Body of pancreas (tissue), 4 donors: ENCODE data around the gene GPX3. TPM values are rescaled to one million over a fixed set of nuclear protein-coding genes. Genes with fewer than 3 reads are reported as not detected.

Experiments used
- ATAC-seq: fragments of 150-250 bp; one replicate; pipeline ENCODE4 v1.9.1; 2016
- DNase-seq, 4 donors: peaks; one replicate each; pipeline ENCODE4 v3.0.0-alpha.2; 2019
- H3K27ac ChIP-seq, 4 donors: fragments of 200-600 bp; sonication (generic); 1 replicate in 3 of 4; 2 replicates in 1 of 4; pipeline versions ENCODE4 v1.5.1 to v1.6.1; 2016 to 2019; ENCODE audit warnings: mild to moderate bottlenecking in 1 of 4, mixed read lengths in 1 of 4, moderate library complexity in 1 of 4
- H3K27me3 ChIP-seq, 2 donors: fragments of 200-600 bp; sonication (generic); one replicate each; pipeline ENCODE4 v1.6.0; 2016; ENCODE audit warnings: mild to moderate bottlenecking in 1 of 2
- H3K36me3 ChIP-seq, 2 donors: fragments of 200-600 bp; sonication (generic); replicated peaks in 1 of 2; 2 replicates each; pipeline ENCODE4 v1.5.1; 2016; ENCODE audit warnings: low read depth in 2 of 2; ENCODE audit not compliant: insufficient read depth in 1 of 2
- H3K4me1 ChIP-seq: fragments of 200-600 bp; sonication (generic); one replicate; pipeline ENCODE4 v1.6.0; 2016
- H3K4me3 ChIP-seq, 2 donors: fragments of 200-600 bp; sonication (generic); 1 replicate in 1 of 2; 2 replicates in 1 of 2; pipeline ENCODE4 v1.5.1; 2016 to 2019
- H3K9me3 ChIP-seq, 3 donors: fragments of 200-600 bp; sonication (generic); 1 replicate in 2 of 3; 2 replicates in 1 of 3; pipeline ENCODE4 v1.5.1; 2016
- CTCF ChIP-seq, 7 experiments: fragments of 450-650 bp in 4 of 7; fragments of 200-600 bp in 3 of 7; sonication (generic) in 3 of 7; IDR thresholded peaks; one replicate each; pipeline ENCODE4 v1.5.1; 2016 to 2019; ENCODE audit warnings: antibody characterized with exemption in 7 of 7
- POLR2A ChIP-seq, 3 donors: fragments of 450-650 bp; IDR thresholded peaks; one replicate each; pipeline ENCODE4 v1.6.1; 2016; ENCODE audit warnings: antibody characterized with exemption in 3 of 3, mild to moderate bottlenecking in 2 of 3
- whole genome bisulfite sequencing, 2 donors: methylation state at CpG; one replicate each; pipeline ENCODE4 v1.1.5; 2017; 5-methylcytosine and 5-hydroxymethylcytosine counted together
- intact Hi-C: fragments of 100-400 bp; cut with DNase I; formaldehyde crosslinking; loops from one replicate; pipeline ENCODE4 v1.15.1; 2023
- total RNA-seq, 2 donors: library from RNA; depleted of rRNA; stranded (reverse); fragments of >200 nt; gene quantifications; one replicate each; pipeline ENCODE4 v1.1.0, GENCODE V29; 2016

GPX3 gene
- total RNA-seq, 2 donors from 2014 or later = 686 to 1,482 TPM

- Histone ChIP-seq H3K4me3 (no peak overlapping the region), H3K9me3 (no peaks in the 10 kb centered on the region), H3K27ac (no peak overlapping the region), H3K36me3 (peaks cover 2 to 7% of the 10 kb centered on the region in 2 donors), H3K27me3 (no peaks in the 10 kb centered on the region), H3K4me1 (peaks cover 59% of the 10 kb centered on the region)
- TF ChIP-seq CTCF (IDR thresholded peaks at IDR 0.05) (no peak), POLR2A (IDR thresholded peaks at IDR 0.05) (no peak)
- WGBS, 2 donors = 83 to 85% methylated on average over 1 of the region's 1 CpG
- intact Hi-C loops = no loop called here
- no peak for ATAC-seq
- DNase-seq = no peak
Observed at GRCh38 chr5:151065609-151066008, 45.2 kb downstream of the GPX3 start.

- 77 to 88% methylated on average over 6 of the region's 6 CpGs for WGBS, 2 donors
- intact Hi-C loops = no loop called here
- H3K27me3 ChIP-seq = no peaks in the 10 kb centered on the region
- no peak overlapping the region for H3K27ac ChIP-seq
- TF ChIP-seq CTCF (IDR thresholded peaks at IDR 0.05) (no peak), POLR2A (IDR thresholded peaks at IDR 0.05) (no peak)
- no peaks in the 10 kb centered on the region for H3K9me3 ChIP-seq
- DNase-seq (no peak), ATAC-seq (no peak)
- H3K4me3 ChIP-seq = no peak overlapping the region
- H3K4me1 ChIP-seq = peaks cover 70% of the 10 kb centered on the region
- H3K36me3 ChIP-seq = peaks cover 0 to 2% of the 10 kb centered on the region in 2 donors
Observed at GRCh38 chr5:151066920-151067319, 46.5 kb downstream of the GPX3 start.

GRCh38 chr5:151067632-151068432 lies 47.4 kb downstream of the GPX3 start:
- TF ChIP-seq POLR2A (IDR thresholded peaks at IDR 0.05) = no peak
- TF ChIP-seq CTCF (IDR thresholded peaks at IDR 0.05) = no peak
- 79 to 82% methylated on average over 14 of the region's 14 CpGs for WGBS, 2 donors
- ATAC-seq (peak; percentile 15), DNase-seq (no peak)
- H3K36me3 ChIP-seq = no peaks in the 10 kb centered on the region
- intact Hi-C loops = no loop called here
- H3K9me3 ChIP-seq = no peaks in the 10 kb centered on the region
- H3K27me3 ChIP-seq = no peaks in the 10 kb centered on the region
- peaks cover 74% of the 10 kb centered on the region for H3K4me1 ChIP-seq
- no peak overlapping the region for H3K4me3 ChIP-seq
- peak overlapping the region in 2 of 4 donors; percentile 39 to 45 for H3K27ac ChIP-seq

- peaks cover 67% of the 10 kb centered on the region for H3K4me1 ChIP-seq
Observed at GRCh38 chr5:151068433-151069197, 48.2 kb downstream of the GPX3 start.

More at GRCh38 chr5:151068433-151069197, 48.2 kb downstream of the GPX3 start:
- Histone ChIP-seq H3K27ac (peak overlapping the region in 2 of 4 donors; percentile 39 to 45), H3K4me3 (no peak overlapping the region), H3K27me3 (no peaks in the 10 kb centered on the region), H3K36me3 (no peaks in the 10 kb centered on the region), H3K9me3 (no peaks in the 10 kb centered on the region)
- intact Hi-C loops = no loop called here
- TF ChIP-seq CTCF (IDR thresholded peaks at IDR 0.05) (no peak), POLR2A (IDR thresholded peaks at IDR 0.05) (no peak)
- WGBS, 2 donors = 51 to 53% methylated on average over 11 to 12 of the region's 12 CpGs
- DNase-seq = no peak
- peak; percentile 29 for ATAC-seq
